Frontal cortex (tissue), 4 donors: ENCODE data around the gene CTSA. TPM values are rescaled to one million over a fixed set of nuclear protein-coding genes. Genes with fewer than 3 reads are reported as not detected.
A peak's percentile ranks its signal among the peaks of the same experiment; 100 is the strongest.

Experiments used
- DNase-seq, 2 donors: peaks; one replicate each; pipeline ENCODE4 v3.0.0; 2012; ENCODE audit warnings: low spot score in 2 of 2
- FAIRE-seq: peaks from 2 replicates; lab custom pipeline; 2012; peaks lifted over from hg19 to GRCh38; lab: Jason Lieb, UNC
- total RNA-seq: library from RNA; depleted of rRNA; stranded (reverse); fragments of >200 nt; gene quantifications from one replicate; pipeline ENCODE4 v1.2.3, GENCODE V29; 2014
- donor health status: control.
- donor health status: control.
- donor health status: control.

CTSA gene
- total RNA-seq = 14.7 TPM

- FAIRE-seq (no peak), DNase-seq (peak; percentile 99)
These were observed at the start of gene CTSA, which contains the start of gene NEURL2 for GRCh38 chr20:45890985-45891983. TSS of gene CTSA (plus strand) at chr20:45891335. CDS start at chr20:45891569, 234 bp downstream. TSS of gene NEURL2 (minus strand) at chr20:45891208. CDS start at chr20:45890991, 217 bp downstream.

DNA sequence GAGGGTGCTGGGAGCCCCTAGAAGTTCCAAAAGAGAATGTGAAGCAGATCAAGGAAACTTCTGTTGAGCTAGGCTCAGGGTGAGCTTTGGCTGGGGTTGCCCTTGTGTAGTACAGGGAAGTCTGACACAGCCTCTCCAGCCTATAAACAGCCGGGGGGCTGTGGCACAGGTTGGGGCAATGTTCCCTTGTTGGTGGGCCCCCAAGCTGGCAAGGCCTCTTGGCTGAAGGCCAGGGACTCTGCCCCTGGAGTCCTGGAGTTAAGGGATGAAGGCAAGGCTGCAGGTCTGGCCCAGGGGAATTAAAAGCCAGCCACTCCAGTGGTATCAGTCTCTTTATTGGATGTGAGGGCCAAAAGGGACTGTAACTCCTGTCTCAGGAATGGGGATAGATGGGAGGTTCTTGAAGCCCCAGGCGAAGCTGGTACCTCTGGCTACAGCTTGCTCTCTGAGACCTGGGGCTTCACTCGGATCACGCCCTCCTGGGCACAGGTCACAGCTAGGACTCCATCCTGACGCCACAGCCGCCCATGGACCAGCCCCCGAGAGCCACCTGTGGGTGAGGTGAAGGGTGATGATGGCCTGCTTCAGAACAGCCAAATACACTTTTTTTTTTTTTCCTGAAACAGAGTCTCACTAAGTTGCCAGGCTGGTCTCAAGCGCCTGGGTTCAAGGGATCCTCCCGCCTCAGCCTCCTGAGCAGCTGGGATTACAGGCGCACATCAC is 49.6 kb upstream of the CTSA start:
- no peak for FAIRE-seq
- DNase-seq = no peak

DNA sequence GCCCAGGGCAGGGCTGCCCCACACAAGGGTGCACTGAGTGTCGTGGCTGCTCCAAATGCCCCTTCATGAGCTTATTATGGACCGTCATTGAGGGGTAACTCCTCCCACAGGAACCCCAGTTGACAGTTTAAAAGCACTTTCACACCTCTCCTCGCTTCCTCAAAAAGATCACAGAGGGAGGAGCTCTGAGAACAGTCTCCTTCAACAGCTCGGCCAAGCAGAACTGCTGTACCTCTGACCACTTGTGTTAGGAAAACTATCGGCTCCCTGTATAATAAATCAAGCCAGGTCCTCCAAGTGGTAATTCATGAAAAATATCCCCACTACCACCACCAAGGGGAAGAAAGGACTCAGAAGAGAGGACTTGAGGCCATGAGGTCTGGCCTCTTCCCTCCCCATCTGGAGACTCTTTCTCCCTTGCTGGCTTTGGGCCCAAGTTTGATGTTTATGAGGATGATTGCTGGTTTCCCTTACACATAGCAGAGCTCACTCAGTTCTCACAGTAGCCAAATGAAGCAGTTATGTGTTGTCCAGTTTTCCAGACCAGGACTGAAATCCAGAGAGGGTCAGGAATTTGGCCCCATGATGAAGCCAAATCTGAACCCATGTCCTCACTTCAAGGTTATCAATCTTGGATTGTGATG is 48.8 kb upstream of the CTSA start:
- FAIRE-seq = no peak
- DNase-seq = no peak

- no peak for FAIRE-seq
- DNase-seq = no peak
These were observed 47.6 kb upstream of the CTSA start for GRCh38 chr20:45843506-45843905.

- DNase-seq (no peak), FAIRE-seq (no peak)
These were observed 45.7 kb upstream of the CTSA start for GRCh38 chr20:45845452-45845851.

DNA sequence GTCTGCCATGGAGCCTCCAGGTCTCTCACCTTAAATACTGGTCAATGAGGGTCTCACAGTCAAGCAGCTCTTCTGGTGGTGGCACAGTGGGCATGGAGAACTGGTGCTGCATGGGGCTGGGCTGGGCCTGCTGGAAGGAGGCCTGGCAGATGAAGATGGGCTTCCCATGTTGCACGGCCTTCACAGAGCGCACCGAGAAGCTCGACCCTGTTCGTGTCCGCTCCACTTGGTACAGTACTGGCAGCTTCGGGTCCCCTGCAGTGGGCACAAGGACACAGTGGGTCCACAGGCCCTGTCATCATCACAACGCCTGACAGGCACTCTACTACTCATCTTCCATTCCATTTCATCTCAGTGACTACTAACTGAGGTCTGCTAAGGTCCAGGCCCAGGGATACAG is 42.7 kb upstream of the CTSA start:
- no peak for DNase-seq
- no peak for FAIRE-seq

- DNase-seq (no peak), FAIRE-seq (no peak)
These were observed 42.1 kb upstream of the CTSA start for GRCh38 chr20:45848969-45849582.

GRCh38 chr20:45850238-45850637 is 40.9 kb upstream of the CTSA start:
- no peak for DNase-seq
- no peak for FAIRE-seq

DNA sequence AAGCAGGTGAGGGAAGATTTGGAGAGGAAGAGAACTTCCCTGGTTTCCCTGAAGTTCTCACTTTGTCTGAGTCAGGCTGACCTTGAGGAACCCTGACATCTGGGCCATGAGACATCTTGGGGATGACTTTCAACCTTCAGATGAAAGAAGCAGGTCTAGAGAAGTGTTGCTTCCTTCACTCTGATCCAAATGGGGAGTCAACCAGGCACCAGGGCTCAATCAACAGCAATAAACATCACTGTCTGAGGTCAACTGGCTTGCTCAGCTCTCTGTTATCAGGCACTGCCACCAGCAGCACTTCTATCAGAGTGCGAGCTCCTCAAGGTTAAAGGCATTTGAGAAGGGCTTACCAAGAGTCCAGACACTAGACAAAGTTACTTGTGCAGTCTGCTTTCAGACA is 40.2 kb upstream of the CTSA start:
- FAIRE-seq (no peak), DNase-seq (no peak)

DNA sequence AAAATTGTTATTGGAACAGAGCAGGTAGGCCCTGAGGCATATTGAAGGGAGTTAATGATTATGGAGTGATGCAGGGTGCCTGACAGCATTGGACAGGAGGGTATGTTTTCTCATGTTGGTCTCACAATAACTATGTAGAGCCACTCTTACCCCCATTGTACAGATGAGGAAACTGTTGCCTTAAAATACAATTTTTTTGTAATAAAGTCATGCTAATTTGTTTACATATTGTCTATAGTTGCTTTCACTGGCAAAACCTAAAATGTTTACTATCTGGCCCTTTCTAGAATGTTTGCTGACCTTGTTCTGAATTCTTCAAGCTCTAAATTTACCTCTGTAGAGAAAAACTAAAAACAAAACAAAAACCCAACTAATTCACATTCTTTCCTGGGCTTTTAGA is 39.6 kb upstream of the CTSA start:
- DNase-seq (no peak), FAIRE-seq (no peak)

DNA sequence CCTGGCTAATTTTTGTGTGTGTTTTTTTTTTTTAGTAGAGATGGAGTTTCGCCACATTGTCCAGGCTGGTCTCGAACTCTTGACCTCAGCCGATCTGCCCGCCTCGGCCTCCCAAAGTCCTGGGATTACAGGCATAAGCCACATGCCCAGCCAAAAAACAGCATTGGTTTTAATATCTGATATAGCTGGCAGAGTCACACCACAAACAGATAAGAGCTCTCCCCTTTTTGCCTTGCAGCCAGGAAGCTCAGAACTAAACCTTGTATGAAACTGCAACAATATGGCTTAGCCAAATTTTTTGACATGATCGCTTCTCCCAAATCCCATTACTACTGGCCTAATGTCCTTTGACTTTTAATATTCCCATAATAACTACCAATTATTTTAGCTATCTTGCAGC is 38.8 kb upstream of the CTSA start:
- FAIRE-seq (no peak), DNase-seq (no peak)

- DNase-seq (no peak), FAIRE-seq (no peak)
These were observed 37.7 kb upstream of the CTSA start for GRCh38 chr20:45853484-45853883.

DNA sequence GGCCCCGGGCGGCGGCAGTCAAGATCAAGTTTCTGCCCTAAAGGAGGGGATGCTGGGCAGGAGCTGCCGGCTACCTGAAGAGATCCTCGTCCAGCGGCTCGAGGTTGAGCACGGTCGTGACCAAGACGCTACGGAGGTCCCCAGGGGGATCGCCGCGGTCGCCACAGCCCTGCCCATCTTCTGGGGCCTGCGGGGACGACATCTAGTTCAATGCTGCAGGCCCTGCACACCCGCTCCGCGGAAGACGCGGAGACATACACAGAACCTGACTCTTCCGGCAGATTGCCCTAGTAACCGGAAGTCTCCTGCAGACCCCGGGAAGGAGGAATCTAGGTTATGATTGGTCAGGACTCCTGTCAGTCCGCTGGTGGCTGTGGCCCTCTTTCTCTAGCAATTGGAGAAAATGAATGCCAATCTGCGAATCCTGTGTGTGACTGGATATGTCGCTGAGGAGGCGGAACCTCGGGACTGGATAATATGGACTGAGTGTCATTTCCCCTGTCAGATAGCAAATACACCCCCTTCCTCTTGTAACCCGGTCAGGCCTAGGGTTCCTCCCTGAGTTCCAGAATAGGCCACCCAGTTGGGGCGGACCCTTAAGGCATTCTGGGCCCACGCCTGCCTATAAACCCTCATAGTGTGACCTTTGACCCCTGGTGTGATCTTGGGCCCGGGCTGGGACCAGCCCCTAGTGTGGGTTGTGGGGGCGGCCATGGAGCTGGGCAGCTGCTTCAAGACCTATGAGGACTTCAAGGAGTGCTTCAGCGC is 33.8 kb upstream of the CTSA start, which contains the start of the genes ACOT8 and ZSWIM3:
ACOT8 (minus strand) TSS at position 279 of the 768 bp plus-strand sequence; CDS start at position 202, 77 bp downstream.
ZSWIM3 (plus strand) TSS at position 501 of the 768 bp plus-strand sequence; CDS start at position 713, 212 bp downstream.
- DNase-seq (peak; percentile 86 to 97), FAIRE-seq (peak; percentile 54)

DNA sequence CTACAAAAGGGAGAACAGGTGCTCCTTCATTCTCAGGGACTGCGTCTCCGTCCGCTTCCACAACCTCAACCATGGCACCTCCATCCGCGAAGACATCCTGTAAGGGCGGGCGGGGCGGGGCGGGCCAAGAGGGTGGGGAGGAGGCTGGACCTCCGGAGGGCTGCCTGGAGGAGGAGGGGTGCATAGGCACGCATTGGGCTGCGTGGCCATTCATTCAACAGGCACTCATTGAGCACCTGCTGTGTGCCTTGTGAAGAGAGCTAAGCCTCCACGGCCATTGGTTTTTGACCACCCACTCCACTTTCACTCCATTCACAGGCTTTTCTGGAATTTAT is 33.3 kb upstream of the CTSA start:
- DNase-seq (no peak), FAIRE-seq (no peak)

- FAIRE-seq = no peak
These were observed 31.2 kb upstream of the CTSA start for GRCh38 chr20:45859916-45860315.

DNA sequence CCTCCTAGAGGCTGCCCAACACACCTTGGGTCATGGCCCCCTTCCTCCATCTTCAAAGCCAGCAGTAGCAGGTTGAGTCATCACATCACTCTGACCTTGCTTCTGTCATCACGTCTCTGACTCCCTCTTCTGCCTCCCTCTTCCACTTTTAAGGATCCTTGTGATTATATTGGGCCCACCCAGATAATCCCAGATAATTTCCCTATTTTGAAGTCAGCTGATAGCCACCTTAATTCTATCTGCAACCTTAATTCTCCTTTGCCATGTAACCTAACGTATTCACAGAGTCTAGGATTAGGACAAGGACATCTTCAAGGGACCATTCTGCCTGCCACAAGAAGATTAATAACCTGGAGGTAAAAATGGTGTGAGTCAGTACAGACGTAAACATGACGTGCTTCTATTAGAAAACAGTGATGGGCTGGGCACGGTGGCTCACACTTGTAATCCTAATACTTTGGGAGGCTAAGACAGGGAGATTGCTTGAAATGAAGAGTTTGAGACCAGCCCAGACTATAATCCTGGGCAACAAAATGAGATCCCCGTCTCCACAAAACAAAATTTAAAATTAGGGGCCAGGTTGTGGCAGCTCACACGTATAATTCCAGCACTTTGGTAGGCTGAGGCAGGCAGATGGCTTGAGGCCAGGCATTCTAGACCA is 30.4 kb upstream of the CTSA start:
- no peak for FAIRE-seq
- no peak for DNase-seq

More at GRCh38 chr20:45859916-45860315, 31.2 kb upstream of the CTSA start:
- no peak for DNase-seq

DNA sequence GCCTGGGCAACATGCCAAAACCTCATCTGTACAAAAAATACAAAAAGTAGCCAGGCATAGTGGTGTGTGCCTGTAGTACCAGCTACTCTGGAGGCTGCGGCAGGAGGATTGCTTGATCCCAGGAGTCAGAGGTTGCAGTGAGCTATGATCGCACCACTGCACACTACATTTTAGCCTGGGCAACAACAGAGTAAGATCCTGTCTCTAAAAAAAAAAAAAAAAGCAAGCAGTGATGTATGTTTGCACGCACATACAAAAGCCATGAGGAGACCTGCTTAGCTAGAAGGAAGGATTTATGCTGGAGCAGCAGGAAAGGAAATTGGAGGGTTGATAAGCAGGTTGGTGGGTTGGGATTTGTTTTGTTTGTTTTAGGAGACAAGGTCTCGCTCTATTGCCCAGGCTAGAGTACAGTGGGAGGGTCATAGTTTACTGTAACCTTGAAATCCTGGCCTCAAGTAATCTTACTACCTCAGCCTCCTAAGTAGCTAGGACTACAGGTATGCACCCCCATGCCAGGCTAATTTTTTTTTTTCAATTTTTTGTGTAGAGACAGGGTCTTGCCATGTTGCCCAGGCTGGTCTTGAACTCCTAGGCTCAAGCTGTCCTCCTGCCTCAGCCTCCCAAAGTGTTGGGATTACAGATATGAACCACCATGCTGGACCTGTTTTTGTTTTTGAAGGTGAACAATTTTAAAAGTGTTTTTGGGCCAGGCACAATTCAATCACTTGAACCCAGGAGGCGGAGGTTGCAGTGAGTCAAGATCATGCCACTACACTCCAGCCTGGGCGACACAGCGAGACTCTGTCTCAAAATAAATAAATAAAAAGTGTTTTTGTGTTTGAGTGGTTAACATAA is 29.7 kb upstream of the CTSA start:
- no peak for FAIRE-seq
- DNase-seq = no peak
